ENCODE results near the gene IGF2.
A peak's percentile ranks its signal among the peaks of the same experiment; 100 is the strongest.

IGF2 gene

GRCh38 chr11:2153581-2154194 lies 14.5 kb upstream of the IGF2 start:
- DNase-seq: no peak

DNA sequence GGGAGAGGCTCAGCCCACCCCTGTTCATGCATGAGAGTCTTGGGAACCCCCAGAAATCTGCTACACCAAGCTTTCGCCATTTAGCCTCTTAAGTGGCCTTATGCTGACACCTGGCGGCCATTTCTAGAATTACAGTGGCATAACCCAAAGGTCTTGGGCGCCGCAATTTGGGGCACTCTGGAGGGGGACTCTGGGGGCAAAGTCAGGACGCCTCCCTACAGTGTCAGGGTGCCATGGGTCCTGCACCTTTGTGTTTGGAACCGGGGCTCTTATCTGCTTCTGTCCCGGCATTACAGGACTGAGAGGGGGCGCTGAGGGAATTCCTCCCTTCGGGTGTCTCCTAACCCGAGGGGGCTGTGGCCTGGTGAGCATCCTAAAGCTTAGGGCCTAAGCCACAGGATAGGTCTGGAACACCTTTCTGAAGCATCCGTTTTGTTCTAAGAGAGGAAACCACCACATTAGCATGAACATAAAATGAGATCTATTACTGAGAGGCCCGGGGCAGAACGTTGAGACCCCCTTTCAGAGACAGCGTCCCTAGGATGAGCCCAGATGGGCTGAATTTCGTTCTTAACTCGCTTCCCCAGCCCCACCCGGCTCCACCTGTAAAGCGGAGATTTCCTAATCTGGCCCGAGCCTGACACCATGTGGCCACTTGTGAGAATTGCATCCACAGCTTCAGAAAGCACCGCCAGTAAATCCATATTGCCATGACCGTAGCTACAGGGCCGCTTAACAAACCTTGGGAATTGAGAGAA lies 12.5 kb upstream of the IGF2 start:
- peak; percentile 78 for DNase-seq

- DNase-seq: no peak
Measured at GRCh38 chr11:2149864-2150847, 11.0 kb upstream of the IGF2 start.

- DNase-seq: no peak
Measured at GRCh38 chr11:2149460-2149859, 10.3 kb upstream of the IGF2 start.

DNA sequence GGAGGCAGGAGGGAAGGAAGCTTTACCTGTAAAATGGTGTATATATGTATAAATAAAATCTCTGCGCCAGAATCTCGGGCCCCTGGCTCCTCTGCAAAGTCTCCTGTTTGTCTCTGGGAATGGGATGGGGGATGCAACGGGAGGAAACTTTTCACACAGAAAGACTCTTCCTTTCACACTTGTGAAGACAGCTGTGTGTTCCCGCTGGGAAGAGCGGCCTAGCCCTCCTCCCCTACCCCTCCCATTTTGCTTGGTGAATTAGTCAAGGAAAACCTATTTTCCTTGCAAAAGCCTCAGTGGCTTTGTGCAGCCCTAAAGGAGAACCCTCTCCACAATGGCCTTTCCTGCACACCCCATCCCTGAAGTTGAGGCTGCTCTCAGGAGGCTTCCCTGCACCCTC lies 9.4 kb upstream of the IGF2 start:
- DNase-seq: no peak

GRCh38 chr11:2147391-2147790 lies 8.2 kb upstream of the IGF2 start:
- DNase-seq: no peak

DNA sequence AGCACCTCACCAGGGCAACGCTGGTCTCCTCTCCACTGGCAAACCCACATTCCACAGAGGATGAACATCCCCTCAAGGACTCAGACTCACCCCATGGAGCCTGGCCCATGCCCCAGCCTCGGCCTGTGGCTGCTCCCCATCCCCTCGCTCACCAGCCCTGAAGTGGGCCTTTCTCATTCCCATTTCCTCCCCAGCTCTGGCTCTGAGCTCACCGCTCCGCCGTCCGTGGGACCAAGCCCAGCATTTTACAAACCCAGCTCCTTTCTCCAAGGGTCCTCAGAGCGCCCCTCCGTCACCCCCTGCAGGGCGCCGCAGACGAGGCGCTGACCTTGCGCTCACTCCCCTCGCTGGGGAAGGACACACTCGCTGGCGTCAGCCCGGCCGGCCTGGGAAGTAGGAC lies 6.9 kb upstream of the IGF2 start:
- no peak for DNase-seq

- no peak for DNase-seq
Measured at GRCh38 chr11:2144544-2145248, 5.5 kb upstream of the IGF2 start.

DNA sequence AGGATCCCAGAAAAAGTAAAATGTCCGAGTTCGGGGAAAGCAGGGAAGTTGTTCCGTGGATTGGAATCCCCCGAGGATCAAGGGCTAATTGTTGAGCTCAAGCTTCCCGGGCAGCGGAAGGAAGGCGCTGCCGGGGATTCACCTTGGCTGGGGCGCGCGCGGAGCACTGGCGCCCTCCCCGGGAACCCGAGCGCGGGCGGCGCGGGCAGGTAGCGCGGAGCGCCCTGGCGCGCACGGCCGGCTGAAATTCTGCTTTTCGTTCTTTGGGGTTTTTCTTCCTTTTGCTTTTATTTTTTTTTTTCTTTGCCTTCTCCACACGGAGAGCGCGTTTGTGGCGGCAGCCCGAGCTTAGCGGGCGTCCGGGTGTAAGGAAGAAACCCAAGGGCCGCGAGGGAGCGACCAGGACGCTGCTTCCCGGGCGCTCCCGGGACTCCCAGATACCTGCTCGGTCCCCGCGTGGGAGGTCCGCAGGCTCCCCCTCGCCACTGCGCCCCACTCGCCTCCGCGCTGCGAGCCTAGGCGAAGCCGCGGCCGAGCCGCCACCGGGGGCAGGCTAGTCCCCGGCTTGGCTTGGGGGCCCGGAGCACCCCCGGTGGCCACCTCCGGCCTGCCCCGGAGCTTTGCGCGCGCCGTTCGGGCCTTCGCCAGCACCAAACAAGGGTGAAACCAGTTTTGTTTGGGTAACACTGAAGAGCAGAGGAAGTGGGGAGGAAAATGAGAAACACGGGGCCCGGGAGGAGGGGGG lies 4.8 kb upstream of the IGF2 start:
- peak; percentile 40 for DNase-seq

GRCh38 chr11:2143477-2143798 lies 4.2 kb upstream of the IGF2 start:
- DNase-seq: no peak

GRCh38 chr11:2142762-2143202 lies 3.6 kb upstream of the IGF2 start:
- peak; percentile 37 for DNase-seq

GRCh38 chr11:2142300-2142759 lies 3.1 kb upstream of the IGF2 start:
- no peak for DNase-seq

DNA sequence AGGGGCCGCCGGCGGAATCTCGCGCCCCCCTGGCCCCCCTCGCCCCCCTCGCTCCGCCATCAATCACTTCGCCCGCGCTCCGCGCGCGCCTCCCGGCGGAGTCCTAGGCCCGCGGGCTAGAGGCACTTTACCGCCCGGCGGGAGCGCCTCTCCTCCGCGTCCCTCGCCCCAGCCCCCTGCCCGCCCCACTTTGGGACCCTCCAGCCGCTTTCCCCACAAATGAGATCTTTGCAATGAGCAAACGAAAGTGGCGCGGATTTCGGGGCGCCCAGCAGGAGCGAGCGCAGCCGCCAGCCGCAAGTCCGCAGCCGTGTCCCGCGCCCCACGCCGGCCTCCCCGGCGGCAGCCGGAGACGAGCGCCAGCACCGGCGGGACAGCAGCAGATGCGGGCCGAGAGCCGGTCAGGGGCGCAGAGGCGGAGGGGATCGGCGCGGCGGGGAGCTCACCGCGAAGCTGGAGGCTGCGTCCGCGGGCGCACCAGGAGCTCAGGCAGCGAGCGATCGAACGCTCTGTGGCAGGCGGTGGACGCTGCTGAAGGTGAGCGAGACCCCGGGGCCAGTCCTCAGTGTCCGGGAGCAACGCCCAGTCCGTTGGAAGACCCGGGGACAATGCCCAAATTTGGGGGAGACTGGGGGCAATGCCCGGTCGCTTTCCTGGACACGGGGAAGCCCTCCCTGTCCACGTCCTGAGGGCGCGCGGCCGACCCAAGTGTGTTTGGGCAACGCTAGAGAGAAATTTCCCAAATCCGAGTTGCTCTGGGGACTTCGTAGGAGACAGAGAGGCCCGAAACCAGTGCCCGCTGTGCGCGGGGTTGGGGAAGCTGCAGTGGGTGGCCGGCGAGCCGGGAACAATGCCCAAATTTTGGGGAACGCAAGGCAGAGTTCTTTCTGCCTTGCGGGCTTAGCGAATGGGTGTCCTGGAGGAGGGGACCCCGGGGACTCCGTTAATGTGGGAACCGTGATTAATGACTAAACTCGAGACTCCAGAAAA lies 1.5 kb upstream of the IGF2 start:
- DNase-seq: no peak

DNA sequence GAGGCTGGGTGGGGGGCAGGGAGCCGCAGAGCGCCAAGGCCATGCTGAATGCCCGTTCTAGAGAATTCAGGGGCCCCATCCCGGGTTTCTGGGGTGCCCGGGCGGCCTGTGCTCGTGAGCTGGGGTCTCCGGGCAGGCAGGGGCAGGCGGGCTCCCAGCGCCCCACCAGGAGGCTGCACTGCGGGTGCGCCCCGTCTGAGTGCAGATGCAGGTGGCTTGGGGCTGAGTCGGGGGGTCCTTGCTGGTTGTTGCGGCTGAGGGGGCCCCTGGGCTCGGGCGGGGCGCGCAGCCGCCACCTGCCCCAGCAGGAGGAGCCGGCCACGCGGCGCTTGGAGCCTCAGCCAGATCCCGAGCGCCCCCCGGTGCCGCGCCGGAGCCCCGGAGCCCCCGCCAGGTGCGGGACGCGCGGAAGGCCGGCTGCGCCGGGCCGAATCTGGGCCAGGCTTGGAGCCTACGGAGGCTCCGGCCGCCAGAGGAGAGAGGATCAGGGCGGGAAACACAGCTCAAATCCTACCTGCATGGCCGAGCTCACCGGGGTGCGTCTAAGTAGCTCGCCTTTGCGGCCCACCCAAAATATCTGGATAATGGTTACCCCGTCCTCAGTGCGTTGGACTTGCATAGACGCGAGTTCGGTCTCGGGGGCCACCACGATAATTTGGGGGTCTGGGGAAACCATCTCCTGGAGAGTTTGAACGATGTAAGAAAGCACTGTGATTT lies 590 bp upstream of the IGF2 start:
- DNase-seq: no peak

DNA sequence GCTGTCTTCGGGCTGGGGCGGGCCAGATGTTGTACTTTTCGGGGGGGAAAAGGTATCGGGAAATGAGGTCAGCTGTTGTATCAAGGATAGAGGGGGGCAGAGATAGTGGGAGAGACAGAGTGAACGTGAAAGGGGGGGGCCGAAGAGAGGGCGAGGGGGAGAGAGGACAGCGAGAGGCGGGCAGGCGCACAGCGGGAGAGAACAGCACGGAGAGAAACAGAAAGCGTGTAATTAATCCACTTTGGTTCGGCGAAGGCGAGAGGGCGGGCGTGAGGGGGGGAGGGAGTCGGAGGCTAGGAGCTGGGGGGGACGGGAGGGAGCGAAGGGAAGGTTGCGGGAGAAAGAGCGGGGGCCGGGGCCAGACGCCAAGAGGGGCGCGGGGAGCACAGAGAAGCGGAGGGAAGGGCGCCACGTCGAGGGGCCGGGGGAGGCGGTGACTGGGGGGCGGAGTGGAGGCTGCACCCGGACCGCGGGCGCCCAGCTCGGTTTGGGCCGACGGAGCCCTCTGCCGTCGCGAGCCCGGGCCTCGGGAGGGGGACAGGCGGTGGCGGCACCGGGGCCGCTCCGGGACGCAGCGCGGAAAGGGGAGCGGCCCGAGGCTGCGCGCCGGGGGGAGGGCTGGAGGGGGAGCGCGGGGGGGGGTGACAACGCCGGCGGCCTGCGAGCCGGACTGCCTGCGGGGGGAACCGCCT lies 612 bp downstream of the IGF2 start:
- peak; percentile 34 for DNase-seq

DNA sequence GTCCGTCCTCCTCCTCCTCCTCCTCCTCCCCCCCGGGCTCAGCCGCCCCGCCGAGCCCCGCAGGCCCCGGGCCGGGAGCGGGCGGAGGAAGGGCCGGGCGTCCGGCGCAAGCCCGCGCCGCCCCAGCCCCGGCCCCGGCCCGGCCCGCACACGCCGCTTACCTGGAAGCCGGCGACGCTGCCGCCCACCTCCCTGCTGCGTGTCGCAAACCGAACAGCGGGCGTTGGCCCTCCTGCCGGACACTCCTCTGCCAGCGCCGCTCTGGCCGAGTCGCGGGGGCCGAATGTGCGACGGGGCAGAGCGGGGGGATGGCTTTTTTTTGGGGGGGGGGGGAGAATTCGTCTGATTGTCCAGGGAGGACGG lies 1.1 kb downstream of the IGF2 start:
- DNase-seq: no peak

GRCh38 chr11:2137202-2138067 lies 1.8 kb downstream of the IGF2 start:
- no peak for DNase-seq

GRCh38 chr11:2136952-2137201 lies 2.3 kb downstream of the IGF2 start:
- DNase-seq: no peak
